Activated naive CD4-positive, alpha-beta T cell treated with anti-CD3 and anti-CD28 coated beads, Interleukin-2, amount 50 U/mL, for 24 hours (primary cell): ENCODE measurements around the gene LPA.

Experiments used
- H3K27ac Mint-ChIP-seq: one replicate; pipeline ENCODE4 v1.8.0; 2021; ENCODE audit warnings: mild to moderate bottlenecking, mixed read lengths
- H3K27me3 Mint-ChIP-seq: one replicate; pipeline ENCODE4 v1.8.0; 2021; ENCODE audit warnings: mixed read lengths
- H3K36me3 Mint-ChIP-seq: one replicate; pipeline ENCODE4 v1.8.0; 2021; ENCODE audit warnings: mixed read lengths
- H3K4me1 Mint-ChIP-seq: one replicate; pipeline ENCODE4 v1.8.0; 2021; ENCODE audit warnings: mixed read lengths
- H3K4me3 Mint-ChIP-seq: one replicate; pipeline ENCODE4 v1.8.0; 2021; ENCODE audit warnings: mild to moderate bottlenecking, mixed read lengths
- H3K9me3 Mint-ChIP-seq: one replicate; pipeline ENCODE4 v1.8.0; 2021; ENCODE audit warnings: mixed read lengths

LPA gene

DNA sequence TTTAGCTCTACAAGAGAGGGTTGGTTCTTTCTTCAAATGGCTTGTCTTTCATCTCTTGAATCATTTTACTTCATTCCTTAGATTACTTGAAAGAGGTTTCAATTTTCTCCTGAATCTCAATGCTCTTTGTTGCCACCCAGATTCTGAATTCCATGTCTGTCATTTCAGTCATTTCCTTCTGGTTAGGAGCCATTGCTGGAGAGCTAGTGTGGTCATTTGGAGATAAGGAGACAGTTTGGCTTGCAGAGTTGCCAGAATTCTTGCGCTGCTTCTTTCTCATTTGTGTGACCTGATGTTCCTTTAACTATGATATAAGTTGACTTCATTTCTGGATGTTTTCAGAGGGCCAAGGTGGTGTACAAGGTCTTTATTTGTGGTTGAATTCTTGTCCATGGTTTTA, 158.1 kb downstream of the LPA start:
- H3K36me3 Mint-ChIP-seq: peaks cover 18% of the 10 kb centered on the region
- H3K27me3 Mint-ChIP-seq: no peaks in the 10 kb centered on the region
- no peaks in the 10 kb centered on the region for H3K9me3 Mint-ChIP-seq
- H3K27ac Mint-ChIP-seq: no peak overlapping the region
- no peak overlapping the region for H3K4me3 Mint-ChIP-seq
- H3K4me1 Mint-ChIP-seq: peaks cover 15% of the 10 kb centered on the region

GRCh38 chr6:160500639-160501038, 163.4 kb downstream of the LPA start:
- no peaks in the 10 kb centered on the region for H3K9me3 Mint-ChIP-seq
- no peak overlapping the region for H3K27ac Mint-ChIP-seq
- H3K36me3 Mint-ChIP-seq: peaks cover 36% of the 10 kb centered on the region
- no peaks in the 10 kb centered on the region for H3K4me1 Mint-ChIP-seq
- no peaks in the 10 kb centered on the region for H3K27me3 Mint-ChIP-seq
- H3K4me3 Mint-ChIP-seq: no peak overlapping the region

DNA sequence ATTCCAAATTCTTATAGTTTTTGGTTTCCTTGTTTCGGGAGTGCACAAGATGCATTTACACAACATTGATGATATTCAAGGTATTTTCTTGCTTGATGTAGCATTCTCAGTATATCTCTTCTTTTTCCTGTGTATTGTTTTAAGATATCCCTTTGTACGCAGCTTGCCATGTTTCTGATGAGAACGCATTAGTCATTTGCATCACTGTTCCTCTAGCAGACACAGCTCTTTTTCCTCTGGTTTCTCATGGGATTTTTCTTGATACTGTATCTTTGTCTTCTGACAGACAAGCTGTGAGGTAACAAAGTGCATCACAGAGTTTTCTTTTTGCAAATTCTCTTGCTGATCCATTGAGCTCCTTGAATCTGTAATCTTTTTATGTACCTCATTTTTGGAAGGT, 169.5 kb downstream of the LPA start:
- H3K27me3 Mint-ChIP-seq: no peaks in the 10 kb centered on the region
- H3K27ac Mint-ChIP-seq: no peak overlapping the region

GRCh38 chr6:160489091-160489490, 175.0 kb downstream of the LPA start:
- Mint-ChIP-seq H3K4me1 (no peaks in the 10 kb centered on the region), H3K27me3 (no peaks in the 10 kb centered on the region), H3K4me3 (no peak overlapping the region), H3K36me3 (peaks cover 25% of the 10 kb centered on the region), H3K27ac (no peak overlapping the region), H3K9me3 (no peaks in the 10 kb centered on the region)

More for the DNA sequence above, 169.5 kb downstream of the LPA start:
- no peaks in the 10 kb centered on the region for H3K9me3 Mint-ChIP-seq
- H3K4me3 Mint-ChIP-seq: no peak overlapping the region
- H3K4me1 Mint-ChIP-seq: no peaks in the 10 kb centered on the region
- peaks cover 25% of the 10 kb centered on the region for H3K36me3 Mint-ChIP-seq

- Mint-ChIP-seq H3K27me3 (no peaks in the 10 kb centered on the region), H3K9me3 (no peaks in the 10 kb centered on the region), H3K27ac (no peak overlapping the region), H3K36me3 (peaks cover 31% of the 10 kb centered on the region), H3K4me1 (no peaks in the 10 kb centered on the region), H3K4me3 (no peak overlapping the region)
Measured at GRCh38 chr6:160487116-160487515, 177.0 kb downstream of the LPA start.
